K562 (cell line): ENCODE results near the gene PYGM. TPM values are rescaled to one million over a fixed set of nuclear protein-coding genes. Genes with fewer than 3 reads are reported as not detected.

Experiments used
- CBX5 ChIP-seq: IDR thresholded peaks from 2 replicates; pipeline ENCODE4 v1.6.1; 2014; ENCODE audit warnings: low read depth, borderline replicate concordance
- CREBBP ChIP-seq: IDR thresholded peaks from one replicate; pipeline ENCODE4 v1.6.1; 2012; ENCODE audit warnings: low read depth, mild to moderate bottlenecking, control low read depth, inconsistent platforms, low read length
- EGR1 ChIP-seq: fragments of 450-650 bp; conservative IDR thresholded peaks from 2 replicates; pipeline ENCODE4 v1.6.1; 2017; ENCODE audit warnings: mild to moderate bottlenecking
- EP300 ChIP-seq: IDR thresholded peaks from 2 replicates; pipeline ENCODE4 v1.6.1; 2012; ENCODE audit warnings: low read length, improper control_type of control experiment
- ID3 ChIP-seq, 2 experiments: fragments of 250-450 bp in 1 of 2; fragments of 450-650 bp in 1 of 2; sonication (Bioruptor Pico) in 1 of 2; IDR thresholded peaks; 2 replicates each; pipeline versions ENCODE4 v1.6.1 to v1.8.0; 2016 to 2021; ENCODE audit warnings: mild to moderate bottlenecking in 2 of 2, moderate library complexity in 2 of 2, missing compliant biosample characterization in 1 of 2, missing genetic modification characterization in 1 of 2
- LCOR ChIP-seq: sonication (generic); formaldehyde crosslinking; IDR thresholded peaks from 2 replicates; pipeline ENCODE4 v1.8.0; 2022; ENCODE audit warnings: mild to moderate bottlenecking, missing genetic modification reagents
- MTA3 ChIP-seq: fragments of 450-650 bp; formaldehyde crosslinking; IDR thresholded peaks from 2 replicates; pipeline ENCODE4 v1.6.1; 2017; ENCODE audit warnings: mild to moderate bottlenecking, borderline replicate concordance
- MXI1 ChIP-seq: IDR thresholded peaks from 2 replicates; pipeline ENCODE4 v1.6.1; 2011; ENCODE audit warnings: low read depth, mild to moderate bottlenecking, improper control_type of control experiment, low read length
- NCOA6 ChIP-seq: fragments of 450-650 bp; IDR thresholded peaks from 2 replicates; pipeline ENCODE4 v1.6.1; 2017; ENCODE audit warnings: mild to moderate bottlenecking
- NFE2 ChIP-seq: IDR thresholded peaks from 2 replicates; pipeline ENCODE4 v1.6.1; 2014; ENCODE audit warnings: antibody characterized with exemption, low read depth
- NFYB ChIP-seq: IDR thresholded peaks from 2 replicates; pipeline ENCODE4 v1.6.1; 2011; ENCODE audit warnings: mild to moderate bottlenecking, moderate library complexity; ENCODE audit not compliant: insufficient read length; ENCODE audit errors: extremely low read depth
- NR2F6 ChIP-seq: fragments of 450-650 bp; formaldehyde crosslinking; IDR thresholded peaks from 2 replicates; pipeline ENCODE4 v1.4.0; 2020; ENCODE audit warnings: mild to moderate bottlenecking
- PHF8 ChIP-seq: fragments of 200-600 bp; sonication (generic); IDR thresholded peaks from 2 replicates; pipeline ENCODE4 v1.6.1; 2012; ENCODE audit warnings: mixed run types, mild to moderate bottlenecking, inconsistent platforms, low read length, moderate library complexity, borderline replicate concordance
- RBM14 ChIP-seq: fragments of 200-400 bp; formaldehyde crosslinking; IDR thresholded peaks from 2 replicates; pipeline ENCODE4 v1.6.1; 2018; ENCODE audit warnings: low read depth, mild to moderate bottlenecking, low read length, moderate library complexity, borderline replicate concordance; ENCODE audit not compliant: insufficient read depth
- TEAD1 ChIP-seq, 2 experiments: fragments of 450-650 bp in 1 of 2; sonication (generic) in 1 of 2; formaldehyde crosslinking; IDR thresholded peaks; 2 replicates each; pipeline versions ENCODE4 v1.4.0 to v1.8.0; 2020 to 2022; ENCODE audit warnings: mild to moderate bottlenecking in 2 of 2, missing genetic modification reagents in 1 of 2
- THAP12 ChIP-seq: fragments of 250-450 bp; sonication (Bioruptor Pico); IDR thresholded peaks from 2 replicates; pipeline ENCODE4 v1.9.0; 2021; ENCODE audit warnings: mild to moderate bottlenecking, inconsistent platforms
- ZFP1 ChIP-seq: fragments of 450-650 bp; formaldehyde crosslinking; IDR thresholded peaks from 2 replicates; pipeline ENCODE4 v1.4.0; 2020; ENCODE audit warnings: mild to moderate bottlenecking, mixed read lengths
- ZFP91 ChIP-seq: sonication (generic); formaldehyde crosslinking; IDR thresholded peaks from 2 replicates; pipeline ENCODE4 v1.8.0; 2022; ENCODE audit warnings: mild to moderate bottlenecking, missing genetic modification reagents
- ZFPM2 ChIP-seq: fragments of 250-450 bp; sonication (Bioruptor Pico); IDR thresholded peaks from 2 replicates; pipeline ENCODE4 v1.5.1; 2022; ENCODE audit warnings: mild to moderate bottlenecking
- ZNF263 ChIP-seq: sonication (generic); formaldehyde crosslinking; IDR thresholded peaks from 2 replicates; pipeline ENCODE4 v1.8.0; 2022; ENCODE audit warnings: mild to moderate bottlenecking, missing genetic modification reagents, borderline replicate concordance
- ZNF589 ChIP-seq: fragments of 200-800 bp; sonication (Bioruptor generic); IDR thresholded peaks from 2 replicates; pipeline ENCODE4 v1.6.1; 2016; ENCODE audit warnings: low read depth, missing genetic modification characterization, missing compliant biosample characterization
- polyA plus RNA-seq, 8 experiments: library from polyadenylated mRNA; depleted of rRNA in 4 of 8; stranded (reverse) in 5 of 8; unstranded in 3 of 8; fragments of >200 nt; fragmentation: Nextera tagmentation in 2 of 8; fragmentation: Illumina TruSeq in 1 of 8; extraction: Ambion mirVana in 2 of 8; extraction: Trizol in 1 of 8; gene quantifications; 2 replicates each; pipeline versions ENCODE4 v1.2.1 to v1.2.3, GENCODE V29; 2011 to 2014; ENCODE audit warnings: inconsistent platforms in 1 of 8, missing spikeins in 1 of 8
- total RNA-seq, 7 experiments: library from RNA; depleted of rRNA in 6 of 7; stranded (reverse); fragments of >200 nt in 6 of 7; fragmentation: Illumina TruSeq in 2 of 7; extraction: Trizol in 2 of 7; gene quantifications; 2 replicates each; pipeline versions ENCODE4 v1.2.1 to v1.2.3, GENCODE V29; 2011 to 2021; ENCODE audit warnings: low replicate concordance in 1 of 7

PYGM gene
- total and polyA plus RNA-seq, 9 of the 15 experiments (the other 6 are each of a cell fraction or from before 2014, with no cell fraction given), result 0.07 to 1.5 (median 0.68) TPM

- TF ChIP-seq THAP12 (CRISPR knock-in tag) (no peak), EGR1 (peak; percentile 23; the same call in 1 of the 2 replicates), CREBBP (no peak), NCOA6 (no peak), TEAD1 (CRISPR knock-in tag; IDR thresholded peaks at IDR 0.05) (peak in 1 of 2 experiments; percentile 86; a peak in 1 of 4 replicates), NFE2 (no peak), ZNF589 (CRISPR knock-in tag) (no peak), EP300 (no peak; the same call in 1 of the 2 replicates), ZNF263 (CRISPR knock-in tag) (no peak), ID3 (CRISPR knock-in tag; IDR thresholded peaks at IDR 0.05) (no peak), ID3 (tag; IDR thresholded peaks at IDR 0.05) (no peak), ZFPM2 (no peak), MTA3 (peak; percentile 63; the same call in 1 of the 2 replicates), MXI1 (no peak), ZFP1 (CRISPR knock-in tag) (no peak), ZFP91 (no peak), LCOR (CRISPR knock-in tag) (peak; percentile 22; the same call in 1 of the 2 replicates), RBM14 (no peak), NR2F6 (no peak), CBX5 (no peak), PHF8 (peak; percentile 53; the same call in 1 of the 2 replicates), NFYB (no peak)
These were observed 16.7 kb downstream of the PYGM start (continued) for GRCh38 chr11:64742889-64743590.
